Endothelial cell of umbilical vein (primary cell): ENCODE data around the gene GIPC1. TPM values are rescaled to one million over a fixed set of nuclear protein-coding genes. Genes with fewer than 3 reads are reported as not detected.

ENCODE experiments used
- BruUV-seq: library from RNA; stranded (reverse); fragments of 400-500 nt; replicated peaks from 2 replicates; lab custom pipeline; 2021; lab: Mats Ljungman, UMichigan
- CTCF ChIA-PET: fragments of 300-600, 350-600 bp; sonication (Branson Sonifier 250); formaldehyde crosslinking; loops from one replicate; lab custom pipeline; 2021; ENCODE audit warnings: antibody characterized with exemption, inconsistent platforms; lab: Charles Lee
- POLR2A ChIA-PET: fragments of 300-600, 350-600 bp; sonication (Branson Sonifier 250); formaldehyde crosslinking; loops from one replicate; lab custom pipeline; 2021; ENCODE audit warnings: antibody characterized with exemption, inconsistent platforms; lab: Charles Lee
- DNase-seq: peaks from one replicate; pipeline ENCODE4 v3.0.0-alpha.2; 2011; ENCODE audit warnings: low read depth, low spot score
- FAIRE-seq: peaks from 2 replicates; lab custom pipeline; 2011; peaks lifted over from hg19 to GRCh38; lab: Jason Lieb, UNC
- H2AFZ ChIP-seq: 2 replicates; pipeline ENCODE4 v1.6.0; 2012; ENCODE audit warnings: low read depth, low read length, control low read depth, inconsistent platforms
- H3K27ac ChIP-seq: 2 replicates; pipeline ENCODE4 v1.5.1; 2011; ENCODE audit warnings: low read depth, mild to moderate bottlenecking, control low read depth, low read length, moderate library complexity; ENCODE audit not compliant: insufficient read depth
- H3K27me3 ChIP-seq, 2 experiments: 2 replicates each; pipeline versions ENCODE4 v1.6.0 to v1.6.1; 2011; ENCODE audit warnings: low read length in 2 of 2, mixed read lengths in 1 of 2; ENCODE audit not compliant: control insufficient read depth in 2 of 2, insufficient read depth in 2 of 2
- H3K36me3 ChIP-seq, 2 experiments: 2 replicates in 1 of 2; 3 replicates in 1 of 2; pipeline ENCODE4 v1.5.1; 2011; ENCODE audit warnings: low read length in 2 of 2, mild to moderate bottlenecking in 1 of 2, moderate library complexity in 1 of 2; ENCODE audit not compliant: control insufficient read depth in 2 of 2, insufficient read depth in 2 of 2; ENCODE audit errors: extremely low read depth in 1 of 2
- H3K4me1 ChIP-seq: 3 replicates; pipeline ENCODE4 v1.5.1; 2011; ENCODE audit warnings: mild to moderate bottlenecking, low read length; ENCODE audit not compliant: control insufficient read depth, insufficient read depth; ENCODE audit errors: extremely low read depth
- H3K4me2 ChIP-seq: 2 replicates; pipeline ENCODE4 v1.6.1; 2011; ENCODE audit warnings: low read length, control low read depth, mixed read lengths; ENCODE audit not compliant: insufficient read depth
- H3K4me3 ChIP-seq, 3 experiments: fragments of 200-600 bp in 1 of 3; sonication (generic), shearing (Covaris generic) in 1 of 3; replicated peaks in 1 of 3; 2 replicates each; pipeline ENCODE4 v1.5.1; 2011 to 2016; ENCODE audit warnings: control low read depth in 3 of 3, low read length in 3 of 3, mild to moderate bottlenecking in 2 of 3, inconsistent platforms in 1 of 3, low read depth in 1 of 3, moderate library complexity in 1 of 3; ENCODE audit not compliant: insufficient read depth in 1 of 3
- H3K79me2 ChIP-seq: 2 replicates; pipeline ENCODE4 v1.6.0; 2012; ENCODE audit warnings: low read length, inconsistent platforms; ENCODE audit not compliant: control insufficient read depth, insufficient read depth
- H3K9ac ChIP-seq: replicated peaks from 2 replicates; pipeline ENCODE3; 2011; ENCODE audit warnings: low read length, control low read depth; ENCODE audit not compliant: insufficient read depth; ENCODE audit errors: extremely low read depth
- H3K9me1 ChIP-seq: replicated peaks from 3 replicates; pipeline ENCODE4 v1.6.0; 2011; ENCODE audit warnings: mild to moderate bottlenecking, low read length; ENCODE audit not compliant: control insufficient read depth, insufficient read depth; ENCODE audit errors: extremely low read depth
- H3K9me3 ChIP-seq: replicated peaks from 2 replicates; pipeline ENCODE4 v1.5.1; 2012; ENCODE audit warnings: low read length, inconsistent platforms; ENCODE audit not compliant: control insufficient read depth, insufficient read depth
- H4K20me1 ChIP-seq: replicated peaks from 2 replicates; pipeline ENCODE3; 2011; ENCODE audit warnings: mild to moderate bottlenecking, low read length; ENCODE audit not compliant: control insufficient read depth, insufficient read depth; ENCODE audit errors: extremely low read depth
- CTCF ChIP-seq, 2 donors: IDR thresholded peaks; 1 replicate in 1 of 2; 2 replicates in 1 of 2; pipeline ENCODE4 v1.5.1; 2011; ENCODE audit warnings: low read length in 2 of 2, mild to moderate bottlenecking in 2 of 2, moderate library complexity in 2 of 2, control low read depth in 1 of 2, inconsistent platforms in 1 of 2, low read depth in 1 of 2; ENCODE audit not compliant: insufficient read depth in 1 of 2; ENCODE audit errors: extremely low read depth in 1 of 2
- EZH2 ChIP-seq: IDR thresholded peaks from 2 replicates; pipeline ENCODE4 v1.6.1; 2012; ENCODE audit warnings: borderline replicate concordance, low read depth, mild to moderate bottlenecking, moderate library complexity, low read length, inconsistent platforms; ENCODE audit not compliant: severe bottlenecking
- FOS ChIP-seq: IDR thresholded peaks from 2 replicates; pipeline ENCODE4 v1.6.1; 2011; ENCODE audit warnings: mild to moderate bottlenecking, low read length, moderate library complexity, borderline replicate concordance; ENCODE audit not compliant: insufficient read depth
- GATA2 ChIP-seq: IDR thresholded peaks from 2 replicates; pipeline ENCODE4 v1.7.0; 2011; ENCODE audit warnings: low read depth, mild to moderate bottlenecking, moderate library complexity, mixed read lengths, low read length; ENCODE audit not compliant: insufficient read length, insufficient read depth
- MAX ChIP-seq: IDR thresholded peaks from 2 replicates; pipeline ENCODE4 v1.6.1; 2011; ENCODE audit not compliant: insufficient read depth, insufficient read length
- dilution Hi-C: fragments of 300-500 bp; cut with MboI; formaldehyde crosslinking; loops from one replicate; pipeline ENCODE4 v1.15.0; 2019; ENCODE audit warnings: low sequenced_read_pairs; ENCODE audit not compliant: extremely low pct_ligation_motif_present
- intact Hi-C: fragments of 100-400 bp; cut with micrococcal nuclease; formaldehyde crosslinking; loops from one replicate; pipeline ENCODE4 v1.10.0; 2022
- polyA plus RNA-seq, 4 experiments: library from polyadenylated mRNA; depleted of rRNA in 3 of 4; stranded (reverse) in 3 of 4; unstranded in 1 of 4; fragments of >200 nt; gene quantifications; 2 replicates each; pipeline versions ENCODE4 v1.2.1 to v1.2.3, GENCODE V29; 2011 to 2012; ENCODE audit warnings: missing spikeins in 1 of 4
- total RNA-seq: library from RNA; stranded (reverse); gene quantifications from 2 replicates; pipeline ENCODE4 v1.2.3, GENCODE V29; 2021

Gene GIPC1
- total and polyA plus RNA-seq, 2 donors (not counting 3 experiments of a cell fraction or from before 2014, with no cell fraction given) = 108 to 141 TPM

- Histone ChIP-seq H3K79me2 (peaks cover 19% of the 10 kb centered on the region), H3K9me3 (no peaks in the 10 kb centered on the region), H3K36me3 (no peaks in the 10 kb centered on the region), H3K9me1 (no peaks in the 10 kb centered on the region), H3K27ac (no peak overlapping the region), H3K9ac (peak overlapping the region; percentile 30), H3K4me1 (peaks cover 9% of the 10 kb centered on the region), H3K4me2 (peak overlapping the region; percentile 59), H2AFZ (peak overlapping the region; percentile 63), H3K4me3 (peak overlapping the region; percentile 24 to 50 (median 41)), H4K20me1 (no peaks in the 10 kb centered on the region), H3K27me3 (no peaks in the 10 kb centered on the region)
- BruUV-seq = no TSS peak
- FAIRE-seq (no peak), DNase-seq (no peak)
- intact Hi-C loops = loop anchor here (1.0 to 5.0 kb wide), 2 partner anchors 10 to 579 kb away; partner anchors contain the start of genes DNAJB1 and SYDE1
- ChIA-PET CTCF (interaction anchor here (1.0 kb wide), 1 partner anchor 8 kb away, joined by 4 read pairs; no protein-coding TSS in a partner anchor), POLR2A (no interaction called here)
- dilution Hi-C loops = no loop called here
- TF ChIP-seq FOS (no peak), GATA2 (no peak), EZH2 (no peak), MAX (no peak), CTCF (IDR thresholded peaks at IDR 0.05; ENCODE audit: extremely low read depth in 1 of 2, insufficient read depth in 1 of 2, low read depth in 1 of 2, low read length in 2 of 2) (no peak)
These were observed 32.7 kb upstream of the GIPC1 start for GRCh38 chr19:14528419-14529253.
